Activated T-helper 1 cell treated with anti-CD3 and anti-CD28 coated beads, Interleukin-12 subunit alpha, Interleukin-12 subunit beta, Interleukin-2, Interleukin-4 antibody, amounts not matched to agents 30 ng/mL and 10 ng/mL and 1 ng/mL, durations not matched to agents 14 hours and 24 hours and 36 hours (primary cell): ENCODE data around the gene SLC2A5. TPM values are rescaled to one million over a fixed set of nuclear protein-coding genes. Genes with fewer than 3 reads are reported as not detected.
A peak's percentile ranks its signal among the peaks of the same experiment; 100 is the strongest.

ENCODE experiments used
- DNase-seq: peaks from one replicate; pipeline ENCODE4 v3.0.0; 2021; ENCODE audit warnings: low spot score
- H3K27ac Mint-ChIP-seq: one replicate; pipeline ENCODE4 v1.8.0; 2021; ENCODE audit warnings: mild to moderate bottlenecking, mixed read lengths
- H3K27me3 Mint-ChIP-seq: one replicate; pipeline ENCODE4 v1.8.0; 2022; ENCODE audit warnings: mild to moderate bottlenecking, moderate library complexity, mixed read lengths; ENCODE audit not compliant: insufficient read depth
- H3K36me3 Mint-ChIP-seq: one replicate; pipeline ENCODE4 v1.8.0; 2021; ENCODE audit warnings: low read depth, mixed read lengths
- H3K4me1 Mint-ChIP-seq: one replicate; pipeline ENCODE4 v1.8.0; 2021; ENCODE audit warnings: low read depth, mixed read lengths
- H3K4me3 Mint-ChIP-seq: one replicate; pipeline ENCODE4 v1.8.0; 2021; ENCODE audit warnings: mild to moderate bottlenecking, moderate library complexity, mixed read lengths
- H3K9me3 Mint-ChIP-seq: one replicate; pipeline ENCODE4 v1.8.0; 2021; ENCODE audit warnings: mixed read lengths
- intact Hi-C: fragments of 100-400 bp; cut with micrococcal nuclease; formaldehyde crosslinking; loops from one replicate; pipeline ENCODE4 v1.15.1; 2024
- total RNA-seq: library from RNA; stranded (reverse); gene quantifications from 2 replicates; pipeline ENCODE4 v1.2.3, GENCODE V29; 2022

Gene SLC2A5
- total RNA-seq, 1 donor from 2014 or later, result 0.05 TPM

DNA sequence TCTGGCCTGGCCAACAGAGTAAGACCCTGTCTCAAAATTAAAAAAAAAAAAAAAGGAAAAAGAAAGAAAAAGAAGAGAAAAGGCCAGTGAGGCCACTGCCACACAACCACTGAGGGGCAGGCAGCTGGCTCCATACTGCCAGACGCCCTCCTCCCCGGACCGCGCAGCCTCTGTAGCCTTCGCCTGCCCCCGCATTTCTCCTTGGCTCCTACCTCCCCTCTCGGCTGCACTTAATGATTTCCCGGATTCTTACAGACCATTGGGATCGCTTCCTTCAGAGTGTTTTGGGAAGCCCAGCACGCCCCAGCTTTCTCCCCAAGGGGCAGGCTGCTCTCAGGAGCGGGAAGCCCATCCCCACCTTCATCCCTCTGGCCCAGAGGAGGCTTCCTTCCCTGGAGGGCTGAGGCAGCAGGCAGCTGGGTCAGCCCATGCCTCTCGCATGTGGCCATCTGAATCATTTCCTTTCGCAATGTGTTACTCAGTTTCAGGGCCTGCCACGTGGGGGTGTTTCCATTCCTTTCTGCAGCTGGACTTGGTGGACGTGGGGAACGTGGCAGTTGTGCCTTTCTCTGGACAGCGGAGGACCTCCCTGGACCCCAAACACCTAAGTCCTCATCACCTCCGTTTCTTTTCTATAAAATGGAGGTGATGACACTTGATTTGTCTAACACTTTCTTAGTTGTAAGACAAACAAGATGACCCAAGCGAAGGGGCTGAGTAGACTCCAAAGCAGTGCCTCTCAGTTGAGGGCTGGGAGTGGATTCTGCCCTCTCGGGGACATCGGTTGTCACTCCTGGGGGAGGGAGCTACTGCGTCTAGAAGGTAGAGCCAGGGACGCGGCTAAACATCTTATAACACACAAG lies 2.3 kb downstream of the SLC2A5 start:
- DNase-seq, result no peak
- Mint-ChIP-seq H3K27ac (no peak overlapping the region), H3K27me3 (peaks cover 7% of the 10 kb centered on the region), H3K9me3 (no peaks in the 10 kb centered on the region), H3K36me3 (no peaks in the 10 kb centered on the region), H3K4me1 (peaks cover 11% of the 10 kb centered on the region), H3K4me3 (no peak overlapping the region)
- intact Hi-C loops, result no loop called here

DNA sequence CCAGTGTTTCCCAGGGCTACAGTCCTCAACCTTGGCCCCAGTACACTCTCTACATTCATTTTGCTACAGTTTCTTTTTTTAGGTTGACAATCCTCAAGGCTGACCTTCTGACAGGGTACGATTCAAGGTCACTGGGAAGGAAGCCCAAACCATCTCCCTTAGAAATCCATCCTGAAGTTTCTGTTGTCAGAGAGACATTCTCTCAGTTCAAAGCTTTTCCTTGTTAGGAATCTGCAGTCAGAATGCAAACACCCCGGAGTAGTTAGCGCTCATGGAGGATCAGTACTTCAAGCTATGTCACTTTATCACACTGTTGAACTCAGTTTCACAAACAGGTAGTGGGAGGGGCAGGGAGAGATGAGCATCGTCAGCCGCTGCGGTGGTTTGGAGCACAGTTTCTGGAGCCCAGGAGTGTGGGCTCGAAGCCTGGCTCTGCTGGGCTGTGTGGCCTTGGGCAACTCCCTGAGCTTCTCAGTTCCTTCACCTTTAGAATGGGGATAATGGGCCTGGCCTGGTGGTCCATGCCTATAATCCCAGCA lies 4.2 kb downstream of the SLC2A5 start:
- H3K36me3 Mint-ChIP-seq, result no peaks in the 10 kb centered on the region
- peaks cover 11% of the 10 kb centered on the region for H3K4me1 Mint-ChIP-seq
- H3K4me3 Mint-ChIP-seq, result no peak overlapping the region
- intact Hi-C loops, result no loop called here
- peaks cover 10% of the 10 kb centered on the region for H3K27me3 Mint-ChIP-seq
- H3K27ac Mint-ChIP-seq, result no peak overlapping the region
- no peaks in the 10 kb centered on the region for H3K9me3 Mint-ChIP-seq
- DNase-seq, result no peak

DNA sequence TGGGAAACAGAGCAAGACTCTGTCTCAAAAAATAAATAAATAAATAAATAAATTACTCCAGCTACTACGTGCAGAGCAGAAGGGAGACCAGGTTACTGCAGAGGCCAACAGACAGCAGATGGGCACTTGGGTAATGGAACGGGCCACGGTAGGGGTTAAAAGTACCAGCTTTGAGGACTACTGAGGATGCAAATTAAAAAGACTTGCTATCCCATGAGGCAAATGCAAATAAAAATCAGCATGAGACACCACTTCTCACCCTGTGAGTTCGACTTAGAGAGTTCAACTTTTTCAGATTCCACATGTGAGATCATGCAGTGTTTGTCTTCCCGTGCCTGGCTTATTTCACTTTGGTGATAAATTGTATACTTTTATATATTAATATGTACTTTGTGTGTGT lies 6.6 kb downstream of the SLC2A5 start:
- Mint-ChIP-seq H3K9me3 (no peaks in the 10 kb centered on the region), H3K4me1 (no peaks in the 10 kb centered on the region), H3K36me3 (no peaks in the 10 kb centered on the region), H3K27me3 (peaks cover 12% of the 10 kb centered on the region), H3K4me3 (no peak overlapping the region), H3K27ac (no peak overlapping the region)
- intact Hi-C loops, result no loop called here
- DNase-seq, result no peak

DNA sequence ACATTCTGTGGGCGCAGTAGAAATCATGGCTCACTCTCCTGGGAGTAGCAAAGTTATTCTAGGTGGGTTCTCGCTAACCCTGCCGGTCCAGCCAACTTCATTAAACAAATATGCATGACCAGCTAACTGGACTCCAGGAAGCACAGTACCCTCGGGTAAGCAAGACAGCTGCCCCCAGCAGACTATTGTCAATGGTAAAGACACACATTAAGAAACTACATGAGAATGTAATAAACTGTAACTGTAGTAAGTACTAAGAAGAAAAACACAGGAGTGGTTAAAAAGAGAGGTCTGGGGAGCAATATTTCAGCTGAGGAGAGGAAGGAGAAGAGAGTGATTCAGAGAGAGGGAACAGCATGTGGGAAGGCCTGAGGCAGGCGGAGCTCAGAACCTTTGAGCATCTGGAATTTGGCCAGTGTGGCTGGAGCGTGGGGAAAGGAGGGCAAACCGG lies 7.4 kb downstream of the SLC2A5 start:
- H3K4me1 Mint-ChIP-seq, result no peaks in the 10 kb centered on the region

DNA sequence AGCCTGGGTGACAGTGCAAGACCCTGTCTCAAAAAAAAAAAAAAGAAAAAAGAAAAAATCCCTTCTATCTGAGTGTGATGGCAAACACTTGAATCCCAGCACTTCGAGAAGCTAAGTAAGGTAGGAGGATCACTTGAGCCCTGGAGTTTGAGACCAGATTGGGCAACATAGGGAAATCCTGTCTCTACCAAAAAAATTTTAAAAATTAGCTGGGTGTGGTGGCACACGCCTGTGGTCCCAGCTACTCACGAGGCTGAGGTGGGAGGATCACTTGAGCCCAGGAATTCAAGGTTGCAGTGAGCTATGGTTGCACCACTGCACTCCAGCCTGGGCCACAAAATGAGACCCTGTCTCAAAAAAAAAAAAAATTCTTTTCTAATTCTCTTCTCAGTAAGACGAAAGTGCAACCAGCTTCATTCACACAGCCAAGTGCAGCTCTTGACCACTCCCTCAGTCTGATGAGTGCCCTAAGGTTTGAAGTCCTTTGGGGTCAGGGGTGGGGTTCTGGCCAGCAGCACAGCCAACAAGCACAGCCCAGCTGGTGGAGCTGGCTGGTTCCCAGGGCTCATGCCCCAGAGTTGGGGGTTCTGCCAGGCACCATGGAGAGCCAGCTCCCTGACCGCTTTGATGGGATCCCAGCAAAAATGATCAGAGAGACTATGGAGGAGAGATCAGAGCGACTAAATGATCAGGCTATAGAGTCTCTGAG lies 8.0 kb downstream of the SLC2A5 start:
- Mint-ChIP-seq H3K27ac (no peak overlapping the region), H3K4me1 (no peaks in the 10 kb centered on the region), H3K27me3 (peaks cover 12% of the 10 kb centered on the region), H3K9me3 (no peaks in the 10 kb centered on the region), H3K4me3 (no peak overlapping the region), H3K36me3 (no peaks in the 10 kb centered on the region)
- no peak for DNase-seq
- intact Hi-C loops, result no loop called here

More for the DNA sequence above, 7.4 kb downstream of the SLC2A5 start:
- intact Hi-C loops, result no loop called here
- H3K27me3 Mint-ChIP-seq, result peaks cover 12% of the 10 kb centered on the region
- no peaks in the 10 kb centered on the region for H3K9me3 Mint-ChIP-seq
- no peak for DNase-seq
- no peaks in the 10 kb centered on the region for H3K36me3 Mint-ChIP-seq
- H3K27ac Mint-ChIP-seq, result no peak overlapping the region
- no peak overlapping the region for H3K4me3 Mint-ChIP-seq

DNA sequence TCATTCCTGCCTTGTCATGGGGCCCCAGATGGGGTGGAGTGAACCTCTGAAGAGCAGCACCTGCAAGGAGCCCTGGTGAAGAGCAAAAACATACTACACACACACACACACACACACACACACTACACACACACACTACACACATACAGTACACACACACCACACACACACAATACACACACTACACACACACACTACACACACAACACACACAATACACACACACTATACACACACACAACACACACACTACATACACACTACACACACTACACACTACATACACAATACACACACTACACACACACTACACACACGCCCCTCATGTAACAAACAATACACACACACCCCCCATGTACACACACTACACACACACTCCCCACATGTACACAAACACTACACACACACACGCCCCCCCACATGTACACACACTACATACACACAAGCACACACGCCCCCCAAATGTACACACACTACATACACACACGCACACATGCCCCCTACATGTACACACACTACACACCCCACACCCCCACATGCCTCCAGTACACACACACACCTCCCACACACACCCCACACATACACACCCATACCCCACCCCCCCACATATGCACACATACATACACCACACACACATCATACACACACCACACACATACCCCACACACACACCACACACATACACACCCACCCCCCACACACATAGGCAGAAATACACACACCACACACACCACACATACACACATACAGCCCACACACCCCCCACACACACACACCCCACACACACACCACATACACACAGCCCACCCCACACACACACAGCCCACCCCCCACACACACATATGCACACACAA lies 9.3 kb downstream of the SLC2A5 start:
- H3K4me1 Mint-ChIP-seq, result no peaks in the 10 kb centered on the region
- intact Hi-C loops, result no loop called here
- H3K27me3 Mint-ChIP-seq, result peaks cover 12% of the 10 kb centered on the region
- no peaks in the 10 kb centered on the region for H3K9me3 Mint-ChIP-seq
- no peak for DNase-seq
- H3K36me3 Mint-ChIP-seq, result no peaks in the 10 kb centered on the region
- H3K4me3 Mint-ChIP-seq, result no peak overlapping the region
- peak overlapping the region; percentile 5 for H3K27ac Mint-ChIP-seq

DNA sequence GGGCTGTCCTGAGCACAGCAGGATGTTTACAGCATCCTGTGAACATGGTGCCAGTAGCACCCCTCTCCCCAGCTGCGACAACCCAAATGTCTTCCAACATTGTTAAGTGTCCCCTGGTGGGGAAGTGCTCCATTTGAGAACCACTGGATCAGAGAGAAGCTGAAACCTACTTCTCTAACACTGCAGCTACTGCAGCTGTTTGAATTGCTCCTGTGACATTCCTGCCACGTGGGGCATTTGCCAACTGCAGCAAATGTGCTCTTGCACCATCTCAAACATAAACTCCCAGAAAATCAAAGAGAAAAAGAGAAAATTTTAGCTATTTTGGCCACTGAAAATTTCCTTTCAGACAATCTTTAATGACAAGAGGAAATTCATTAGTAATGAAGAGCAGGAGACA lies 11.0 kb downstream of the SLC2A5 start:
- H3K27ac Mint-ChIP-seq, result no peak overlapping the region
- peaks cover 6% of the 10 kb centered on the region for H3K27me3 Mint-ChIP-seq
- intact Hi-C loops, result no loop called here
- no peak for DNase-seq
- no peaks in the 10 kb centered on the region for H3K9me3 Mint-ChIP-seq
- no peaks in the 10 kb centered on the region for H3K36me3 Mint-ChIP-seq
- H3K4me3 Mint-ChIP-seq, result no peak overlapping the region
- H3K4me1 Mint-ChIP-seq, result no peaks in the 10 kb centered on the region

DNA sequence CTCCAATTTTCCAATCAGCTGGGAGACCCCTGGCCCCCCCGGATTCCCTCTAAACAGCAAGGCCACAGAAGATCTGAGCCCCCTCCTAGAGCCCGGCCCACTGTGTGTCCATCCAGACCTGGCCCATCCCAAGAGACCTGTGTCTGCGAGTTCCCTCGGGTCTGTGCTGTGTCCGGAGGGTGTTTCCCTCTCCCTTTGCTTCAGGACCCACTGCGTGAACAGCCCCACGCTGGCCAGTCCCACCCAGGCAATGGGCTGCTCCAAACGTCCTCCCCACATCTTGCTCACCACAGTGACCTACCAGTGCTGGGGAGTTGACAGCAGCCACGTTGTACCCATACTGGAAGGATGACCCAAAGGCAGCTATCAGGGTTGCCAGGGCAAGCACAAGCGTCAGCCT lies 11.6 kb downstream of the SLC2A5 start:
- no peak for DNase-seq
- peaks cover 6% of the 10 kb centered on the region for H3K27me3 Mint-ChIP-seq
- no peaks in the 10 kb centered on the region for H3K36me3 Mint-ChIP-seq
- no peak overlapping the region for H3K4me3 Mint-ChIP-seq
- H3K4me1 Mint-ChIP-seq, result no peaks in the 10 kb centered on the region
- H3K9me3 Mint-ChIP-seq, result no peaks in the 10 kb centered on the region
- intact Hi-C loops, result no loop called here
- no peak overlapping the region for H3K27ac Mint-ChIP-seq

DNA sequence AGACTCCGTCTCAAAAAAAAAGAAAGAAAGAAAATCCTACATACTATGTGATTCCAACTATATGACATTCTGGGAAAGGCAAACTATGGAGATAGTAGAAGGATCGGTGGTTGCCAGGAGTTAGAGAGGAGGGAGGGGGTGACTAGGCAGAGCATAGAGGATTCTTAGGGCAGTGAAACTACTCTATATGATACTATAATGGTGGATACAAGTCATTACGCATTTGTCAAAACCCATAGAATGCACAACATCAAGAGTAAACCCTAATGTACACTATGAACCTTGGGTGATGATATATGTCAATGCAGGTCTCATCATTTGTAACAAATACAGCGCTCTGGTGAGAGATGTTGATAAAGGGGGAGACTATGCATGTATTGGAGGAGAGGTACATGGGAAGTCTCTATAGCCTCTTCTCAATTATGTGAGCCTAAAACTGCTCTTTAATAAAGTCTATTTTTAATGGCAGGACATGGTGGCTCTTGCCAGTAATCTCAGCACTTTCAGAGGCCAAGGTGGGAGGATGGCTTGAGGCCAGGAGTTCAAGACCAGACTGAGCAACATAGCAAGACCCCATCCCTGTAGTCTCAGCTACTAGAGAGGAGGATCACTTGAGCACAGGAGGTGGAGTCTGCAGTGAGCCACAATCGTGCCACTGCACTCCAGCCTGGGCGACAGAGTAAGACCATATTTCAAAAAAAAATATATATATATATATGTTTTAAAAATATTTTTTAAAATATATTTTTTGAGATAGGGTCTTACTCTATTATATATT lies 17.0 kb downstream of the SLC2A5 start:
- H3K27me3 Mint-ChIP-seq, result peaks cover 10% of the 10 kb centered on the region
- no peaks in the 10 kb centered on the region for H3K4me1 Mint-ChIP-seq
- intact Hi-C loops, result no loop called here
- no peaks in the 10 kb centered on the region for H3K9me3 Mint-ChIP-seq
- H3K27ac Mint-ChIP-seq, result no peak overlapping the region
- no peak for DNase-seq
- H3K36me3 Mint-ChIP-seq, result no peaks in the 10 kb centered on the region
- H3K4me3 Mint-ChIP-seq, result no peak overlapping the region

DNA sequence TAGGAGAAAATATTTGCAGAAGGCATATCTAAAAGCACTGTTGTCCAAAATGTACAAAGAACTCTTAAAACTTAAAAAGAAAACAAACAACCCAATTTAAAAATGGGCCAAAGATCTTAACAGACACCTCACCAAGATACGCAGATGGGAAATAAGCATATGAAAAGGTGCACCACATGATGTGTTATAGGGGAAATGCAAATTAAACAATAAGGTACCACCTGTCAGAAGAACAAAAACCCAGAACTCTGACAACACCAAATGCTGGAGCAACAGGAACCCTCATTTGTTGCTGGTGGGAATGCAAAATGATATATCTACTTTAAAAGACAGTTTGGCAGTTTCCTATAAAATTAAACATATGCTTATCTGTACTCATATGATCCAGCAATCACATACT lies 18.1 kb downstream of the SLC2A5 start:
- Mint-ChIP-seq H3K4me3 (no peak overlapping the region), H3K27ac (no peak overlapping the region), H3K9me3 (no peaks in the 10 kb centered on the region), H3K27me3 (peaks cover 12% of the 10 kb centered on the region), H3K4me1 (no peaks in the 10 kb centered on the region), H3K36me3 (no peaks in the 10 kb centered on the region)
- intact Hi-C loops, result no loop called here
- no peak for DNase-seq

DNA sequence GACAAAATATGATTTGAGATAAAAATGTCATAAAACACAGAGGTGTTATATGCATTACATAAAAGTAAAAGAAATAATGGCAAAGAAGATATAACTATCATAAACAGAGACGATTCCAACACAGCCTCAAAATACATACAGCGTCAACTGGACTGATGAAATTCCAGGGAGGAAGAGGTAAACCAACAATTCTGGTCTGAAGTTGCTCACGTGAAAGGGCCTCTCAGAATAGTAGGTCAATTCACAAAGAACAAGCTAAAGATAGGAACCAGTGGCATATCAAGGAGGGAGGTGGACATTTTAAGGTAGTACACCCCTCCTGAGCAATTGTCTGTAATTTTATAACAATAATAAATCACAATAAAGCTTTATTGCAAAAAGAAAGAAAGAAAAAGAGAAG lies 18.6 kb downstream of the SLC2A5 start:
- DNase-seq, result no peak
- Mint-ChIP-seq H3K9me3 (no peaks in the 10 kb centered on the region), H3K4me1 (no peaks in the 10 kb centered on the region), H3K27ac (no peak overlapping the region), H3K27me3 (peaks cover 12% of the 10 kb centered on the region), H3K36me3 (no peaks in the 10 kb centered on the region), H3K4me3 (no peak overlapping the region)
- intact Hi-C loops, result no loop called here

DNA sequence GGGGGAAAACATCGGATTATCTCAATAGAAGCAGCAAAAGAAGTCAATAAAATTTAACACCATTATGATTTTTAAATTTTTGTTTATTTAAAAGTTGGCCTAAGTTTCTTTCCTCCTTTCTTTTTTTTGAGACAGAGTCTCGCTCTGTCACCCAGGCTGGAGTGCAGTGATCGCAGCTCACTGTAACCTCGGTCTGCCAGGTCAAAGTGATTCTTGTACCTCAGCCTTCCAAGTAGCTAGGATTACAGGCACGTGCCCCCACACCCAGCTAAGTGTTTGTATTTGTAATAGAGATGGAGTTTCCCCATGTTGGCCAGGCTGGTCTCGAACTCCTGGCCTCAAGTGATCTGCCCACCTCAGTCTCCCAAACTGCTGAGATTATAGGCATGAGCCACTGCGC lies 20.9 kb downstream of the SLC2A5 start:
- Mint-ChIP-seq H3K27ac (no peak overlapping the region), H3K36me3 (no peaks in the 10 kb centered on the region), H3K4me3 (no peak overlapping the region), H3K27me3 (peaks cover 17% of the 10 kb centered on the region), H3K9me3 (no peaks in the 10 kb centered on the region), H3K4me1 (no peaks in the 10 kb centered on the region)
- intact Hi-C loops, result no loop called here
- DNase-seq, result no peak
